T follicular helper cell (primary cell): Measurements from ENCODE around the gene NOXA1.

ENCODE experiments used
- DNase-seq: peaks from one replicate; pipeline ENCODE4 v3.0.0-alpha.2; 2020; ENCODE audit warnings: low read depth

Gene NOXA1

DNA sequence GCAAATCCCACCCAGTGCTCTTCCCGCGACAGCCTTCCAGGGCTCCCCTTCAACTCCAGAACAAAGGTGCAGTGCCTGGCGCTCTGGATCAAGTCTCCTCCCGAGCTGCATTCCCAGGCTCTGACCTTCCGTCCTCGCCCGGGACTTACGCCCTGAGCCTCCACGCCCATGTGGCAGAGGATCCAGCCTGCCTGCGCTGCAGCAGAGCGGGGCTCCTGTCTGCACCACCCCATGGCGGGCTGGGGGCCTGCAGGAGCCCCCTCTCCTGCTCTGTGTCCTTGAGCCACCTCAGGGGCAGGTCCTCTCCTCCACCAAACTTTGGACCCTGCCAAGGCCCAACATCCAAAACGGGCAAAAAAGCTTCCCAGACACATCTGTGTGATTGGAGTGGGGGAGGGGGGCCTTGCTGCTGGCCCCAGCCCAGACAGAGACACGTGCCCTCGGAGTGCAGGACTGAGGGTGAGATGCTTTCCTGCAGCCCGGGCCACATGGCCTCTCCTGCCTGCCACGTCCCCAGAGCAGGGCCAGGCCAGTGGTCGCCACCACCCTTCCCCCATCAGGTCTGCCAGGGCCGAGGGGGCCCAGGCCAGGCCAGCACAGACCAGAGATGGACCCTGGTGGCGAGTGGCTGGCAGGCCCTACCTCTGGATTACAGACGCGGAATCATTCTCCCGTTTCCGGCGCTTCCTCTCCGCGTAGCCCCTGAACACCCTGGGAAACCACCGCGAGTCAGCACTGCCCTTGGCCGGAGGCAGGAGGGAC is 31.6 kb downstream of the NOXA1 start:
- no peak for DNase-seq

DNA sequence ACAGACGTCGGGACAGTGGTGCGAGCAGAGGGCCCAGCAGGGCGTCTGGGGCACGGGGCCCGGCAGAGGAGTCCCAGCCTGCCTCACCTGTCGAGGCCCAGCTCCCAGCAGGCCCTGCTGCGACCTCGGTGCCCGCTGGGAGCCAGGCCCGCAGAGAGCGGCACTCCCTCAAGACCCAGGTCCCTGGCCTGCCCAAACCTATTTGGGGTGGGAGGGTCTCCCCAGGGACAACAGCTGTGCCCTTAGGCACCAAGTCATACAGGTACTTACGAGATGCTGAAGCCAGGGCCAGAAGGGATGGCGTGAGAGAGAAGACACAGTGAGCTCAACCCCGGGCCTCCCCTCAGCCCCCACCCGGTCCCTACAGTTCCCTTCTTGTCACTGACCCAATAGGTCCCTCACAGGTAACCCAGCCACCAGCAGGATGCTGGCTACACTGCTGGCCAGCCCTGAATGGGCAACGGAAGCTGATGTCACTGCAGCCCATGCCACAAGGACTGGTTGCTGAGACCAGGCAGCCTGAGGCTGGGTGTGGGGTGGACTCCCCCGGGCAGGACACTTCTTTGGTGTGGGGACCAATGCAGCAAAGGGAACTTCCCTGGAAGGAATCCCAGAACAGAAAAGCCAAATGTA is 32.3 kb downstream of the NOXA1 start:
- no peak for DNase-seq

- DNase-seq = no peak
These were observed 33.1 kb downstream of the NOXA1 start for GRCh38 chr9:137456061-137456863.

DNA sequence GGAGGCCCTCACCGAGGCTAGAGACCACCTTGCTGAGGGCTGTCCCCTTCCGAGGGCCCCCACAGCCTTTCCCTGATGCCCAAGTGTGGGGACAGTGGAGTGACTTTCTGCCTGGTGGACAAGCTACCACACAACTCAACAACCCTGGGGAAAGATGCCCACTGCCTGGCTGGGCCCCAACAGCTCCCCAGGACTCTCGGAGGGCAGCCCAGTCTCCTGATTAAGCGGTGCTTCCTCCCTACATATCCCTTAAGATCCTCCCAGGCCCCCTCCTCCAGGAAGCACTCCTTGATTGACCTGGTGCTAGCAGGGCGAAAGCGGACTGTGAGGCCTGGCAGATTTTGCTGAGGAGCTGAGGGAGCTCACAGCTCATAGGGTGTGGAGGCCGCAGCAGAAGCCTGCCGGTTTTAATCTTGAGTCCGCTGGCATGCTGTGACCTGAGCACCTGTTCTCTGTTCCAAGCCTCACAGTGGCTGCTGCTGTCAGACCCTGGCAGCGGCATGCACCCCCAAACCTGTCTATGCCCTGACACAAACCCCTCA is 33.7 kb downstream of the NOXA1 start:
- no peak for DNase-seq

DNA sequence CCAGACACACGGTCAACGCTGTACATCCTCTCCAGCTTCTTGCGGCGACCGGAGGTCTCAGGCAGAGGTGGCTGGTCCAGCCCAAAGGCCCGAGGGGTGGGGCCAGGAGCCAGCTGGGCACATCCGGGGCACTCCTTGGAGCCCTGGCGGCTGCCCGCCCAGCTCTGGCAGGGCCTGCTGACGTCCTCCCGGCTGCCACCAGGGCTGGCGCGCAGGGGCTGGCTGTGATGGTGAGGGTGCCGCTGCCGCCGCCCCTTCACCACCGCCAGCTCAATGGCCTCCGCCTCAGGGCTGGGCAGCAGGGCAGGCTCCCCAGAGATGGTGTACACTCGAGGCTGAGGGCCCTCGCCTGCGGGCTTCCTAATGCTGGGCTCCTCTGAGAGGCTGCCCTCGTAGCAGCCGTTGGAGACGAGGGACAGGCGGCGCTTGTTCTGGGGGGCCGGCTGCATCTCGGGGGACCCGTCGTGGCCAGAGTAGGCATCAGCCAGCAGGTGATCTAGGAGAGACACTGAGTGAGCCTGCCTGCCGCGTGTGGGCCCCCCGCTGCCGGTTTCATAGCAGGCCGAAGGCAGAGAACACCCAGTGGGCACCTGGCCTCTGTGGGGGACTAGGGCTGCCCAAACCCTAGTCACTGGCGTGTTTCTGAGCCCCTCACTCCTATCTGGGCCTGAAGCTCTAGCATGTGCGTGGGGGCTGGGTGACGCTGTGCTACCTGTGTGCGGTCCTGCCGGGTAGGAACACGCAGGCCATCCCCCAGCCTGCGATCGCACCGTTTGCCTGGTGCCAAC is 34.4 kb downstream of the NOXA1 start:
- DNase-seq = no peak

DNA sequence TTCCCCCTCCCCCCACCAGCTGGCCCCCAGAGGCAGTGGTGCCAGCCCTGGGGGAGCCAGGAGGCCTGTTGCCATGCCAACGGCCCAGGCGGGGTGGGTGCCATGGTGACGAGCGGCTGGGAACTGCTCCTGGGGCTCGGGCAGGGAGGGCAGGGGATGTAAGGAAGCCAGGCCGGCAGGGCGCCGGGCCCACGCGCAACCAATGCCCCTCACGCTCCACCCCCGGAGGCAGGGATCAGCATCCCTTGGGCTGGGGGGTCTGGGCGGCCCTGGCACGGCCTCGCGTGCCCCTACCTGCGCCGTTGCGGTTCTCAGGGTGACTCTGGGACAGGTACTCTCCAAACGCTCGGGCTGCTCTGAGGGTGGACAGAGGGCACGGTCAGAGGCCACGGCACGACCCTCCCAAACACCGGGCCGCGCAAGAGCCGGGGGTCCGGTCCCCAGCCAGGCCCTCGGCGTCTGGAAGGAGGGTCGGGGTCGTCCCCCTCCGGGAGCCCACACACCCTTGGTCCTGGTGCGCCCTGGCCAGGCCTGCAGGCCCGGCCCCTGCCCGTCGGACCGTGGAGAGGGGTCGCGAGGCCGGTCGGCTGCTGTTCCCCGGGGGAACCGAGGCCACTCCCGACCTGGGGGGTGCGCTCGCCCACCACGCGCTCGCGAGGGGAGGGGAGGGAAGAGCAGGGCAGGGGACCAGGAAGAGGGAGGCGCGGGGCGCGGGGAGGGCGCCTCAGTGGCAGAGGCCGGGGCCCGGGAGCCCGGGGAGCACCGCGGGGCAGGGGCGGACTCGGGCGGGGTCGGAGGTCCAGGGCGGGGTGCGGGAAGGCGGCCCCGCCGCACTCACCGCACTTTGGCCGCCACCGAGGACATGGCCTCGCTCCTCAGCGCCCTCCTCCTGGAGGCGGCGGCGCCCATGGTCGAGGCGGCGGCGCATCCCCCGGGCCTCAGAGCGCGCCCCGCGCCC is 35.3 kb downstream of the NOXA1 start:
- no peak for DNase-seq

DNA sequence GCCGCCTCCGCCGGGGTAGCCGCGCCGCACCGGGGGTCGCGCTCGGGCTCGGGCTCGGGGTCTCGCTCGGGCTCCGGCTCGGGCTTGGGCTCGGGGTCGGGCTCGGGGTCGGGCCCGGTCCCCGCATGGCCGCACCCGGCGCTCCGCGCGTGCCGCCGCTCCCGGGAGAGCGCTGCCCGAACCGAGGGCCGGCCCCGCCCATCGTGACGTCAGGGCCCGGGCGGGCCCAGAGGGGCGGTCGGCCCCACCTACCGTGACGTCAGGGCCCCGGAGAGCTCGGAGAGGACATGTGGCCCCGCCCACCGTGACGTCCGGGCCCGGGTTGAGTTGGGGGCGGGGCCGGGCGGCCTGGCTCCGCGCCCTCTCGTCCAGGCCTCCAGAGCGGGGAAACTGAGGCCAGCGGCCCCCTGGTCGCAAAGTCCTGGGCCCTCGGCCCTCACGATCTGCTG is 36.0 kb downstream of the NOXA1 start, which contains the start of gene NSMF:
Gene NSMF, minus strand, starts transcription at position 183 of the 449 bp plus-strand sequence. CDS start 232 bp downstream, outside the sequence.
- peak; percentile 93 for DNase-seq

GRCh38 chr9:137459601-137460362 is 36.6 kb downstream of the NOXA1 start:
- no peak for DNase-seq

DNA sequence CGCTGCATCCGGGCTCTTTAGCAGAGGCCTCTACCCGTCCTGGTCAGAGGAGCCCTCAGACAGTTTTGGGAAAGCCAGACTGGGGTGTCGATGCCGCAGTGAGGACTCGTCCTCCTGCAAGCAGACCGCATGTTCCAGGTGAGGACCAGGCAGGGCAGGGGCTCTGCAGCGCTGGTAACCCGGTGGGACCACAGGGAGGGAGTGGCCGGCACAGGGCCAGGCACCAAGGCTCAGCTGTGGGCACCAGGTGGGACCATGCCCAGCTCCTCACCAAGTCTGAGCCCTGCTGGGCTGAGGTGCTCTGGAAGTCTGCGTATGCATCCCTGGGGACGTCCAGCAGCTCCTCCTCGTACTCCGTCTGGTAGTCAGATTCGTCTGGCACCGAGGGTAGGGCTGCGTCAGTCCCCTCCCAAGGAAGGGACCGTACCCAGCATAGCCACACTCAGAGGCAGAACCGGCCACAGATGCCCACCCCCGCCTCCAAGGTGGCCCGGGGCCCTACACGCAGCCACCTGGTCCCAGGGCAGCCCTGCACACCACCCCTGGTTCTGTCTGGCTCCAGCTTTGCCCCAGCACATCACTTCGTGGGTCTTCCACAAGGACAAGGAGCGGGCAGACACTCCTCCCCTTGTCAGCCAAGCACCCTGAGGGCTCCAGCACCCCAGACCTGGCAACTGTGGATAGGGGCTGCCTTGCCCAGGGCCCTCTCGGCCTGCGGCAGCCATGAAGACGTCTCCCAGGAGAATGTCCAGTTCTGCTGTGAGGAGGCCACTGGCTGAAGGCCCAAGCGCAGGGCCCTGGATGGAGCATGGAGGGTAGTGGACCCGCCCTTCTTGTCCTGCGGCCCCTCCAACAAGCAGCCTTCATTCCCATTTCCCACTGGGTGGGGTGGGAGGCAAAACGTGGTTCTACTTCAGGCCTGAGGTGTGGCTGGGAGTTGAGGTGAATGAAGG is 37.4 kb downstream of the NOXA1 start:
- DNase-seq = no peak

DNA sequence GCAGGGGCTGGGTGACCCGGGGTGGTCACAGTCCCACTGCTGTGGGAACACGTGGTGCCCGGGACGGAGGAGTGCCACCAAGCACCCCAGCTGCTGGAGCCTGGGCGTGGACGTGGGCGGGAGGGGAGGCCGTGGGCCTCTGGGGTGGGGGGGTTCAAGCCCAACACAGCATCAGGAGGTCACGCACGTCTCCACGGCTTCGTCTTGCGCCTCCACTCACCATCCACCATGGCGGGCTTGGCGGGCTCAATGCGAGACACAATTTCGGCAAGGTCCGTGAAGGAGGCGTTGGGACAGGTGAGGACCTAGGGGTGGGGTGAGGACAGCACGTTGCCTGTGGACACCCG is 38.1 kb downstream of the NOXA1 start:
- DNase-seq = no peak

DNA sequence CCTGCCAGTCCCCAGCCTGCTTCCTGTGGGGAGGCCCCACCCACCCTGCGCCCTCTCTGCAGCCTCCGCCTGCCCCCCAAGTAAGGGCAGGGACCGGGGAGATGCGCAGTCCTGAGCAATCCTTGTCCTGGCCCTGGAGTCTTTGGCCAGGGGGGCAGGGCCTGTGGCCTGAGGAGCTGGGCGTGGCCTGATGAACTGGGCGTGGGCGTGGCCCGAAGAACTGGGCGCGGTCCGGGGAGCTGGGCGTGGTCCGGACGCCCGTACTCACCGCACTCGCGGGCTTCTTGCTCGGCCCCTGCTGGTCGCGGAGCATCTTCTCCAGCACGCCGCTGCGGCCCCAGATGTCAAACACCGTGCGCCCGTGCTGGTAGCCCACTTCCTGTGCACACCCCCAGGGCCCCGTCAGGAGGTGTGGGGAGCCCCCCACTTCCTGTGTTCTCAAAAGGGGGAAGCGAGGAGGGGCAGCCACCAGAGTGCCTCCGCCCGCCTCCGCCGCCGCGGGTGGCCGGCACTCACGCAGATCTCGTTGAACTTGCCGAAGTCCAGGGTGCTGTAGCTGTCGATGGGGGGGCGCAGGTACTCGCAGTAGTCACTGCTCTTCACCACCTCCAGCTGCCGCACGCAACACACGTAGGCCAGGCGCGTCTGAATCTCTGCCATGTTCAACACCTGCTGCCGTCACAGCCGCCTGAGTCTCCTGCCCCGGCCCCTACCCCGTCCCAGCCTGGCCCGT is 38.6 kb downstream of the NOXA1 start:
- peak; percentile 51 for DNase-seq

GRCh38 chr9:137462396-137462985 is 39.3 kb downstream of the NOXA1 start:
- DNase-seq = no peak

GRCh38 chr9:137462986-137463930 is 40.1 kb downstream of the NOXA1 start:
- DNase-seq = no peak

DNA sequence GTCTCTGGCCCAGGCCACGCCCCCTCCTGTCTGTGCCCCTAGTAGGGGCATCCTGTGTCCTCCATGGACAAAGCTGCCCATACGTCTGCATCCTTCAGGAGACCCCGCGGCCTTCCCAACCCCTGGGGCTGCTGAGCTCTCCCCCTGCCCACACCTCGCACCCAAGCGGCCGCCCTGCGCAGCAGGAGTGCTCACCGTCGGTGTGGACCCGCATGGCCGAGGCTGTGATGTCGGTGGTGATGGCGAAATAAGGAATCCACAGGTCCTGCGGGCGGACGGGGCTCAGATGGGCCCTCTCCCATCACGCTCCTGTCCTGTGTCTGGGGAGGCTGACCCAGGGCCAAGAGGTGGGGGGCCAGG is 40.7 kb downstream of the NOXA1 start:
- no peak for DNase-seq

GRCh38 chr9:137464291-137464999 is 41.3 kb downstream of the NOXA1 start:
- DNase-seq = no peak
